ENCODE measurements around the gene LIPH.

- no peak for TF ChIP-seq CTCF (IDR thresholded peaks at IDR 0.05)
- TF ChIP-seq POLR2A (IDR thresholded peaks at IDR 0.05) = no peak
These were observed 72.9 kb downstream of the LIPH start for GRCh38 chr3:185479373-185479945.
